Skin of body (tissue), 3 donors: Measurements from ENCODE around the gene PPARG. TPM values are rescaled to one million over a fixed set of nuclear protein-coding genes. Genes with fewer than 3 reads are reported as not detected.
A peak's percentile ranks its signal among the peaks of the same experiment; 100 is the strongest.

ENCODE experiments used
- DNase-seq: peaks from one replicate; lab custom pipeline; 2025; lab: John Stamatoyannopoulos, UW
- small RNA-seq: library from RNA; depleted of rRNA; stranded (forward); fragments of <200 nt; gene quantifications from one replicate; pipeline ENCODE3, GENCODE V24; 2014; ENCODE audit warnings: low replicate concordance
- total RNA-seq: library from RNA; depleted of rRNA; stranded (reverse); fragments of >200 nt; gene quantifications from one replicate; pipeline ENCODE4 v1.2.3, GENCODE V29; 2014

Gene PPARG
- total RNA-seq, 1 donor from 2014 or later, result 72.8 TPM

- DNase-seq, result peak; percentile 48
These were observed 191.1 kb downstream of the PPARG start for GRCh38 chr3:12479919-12480427.

DNA sequence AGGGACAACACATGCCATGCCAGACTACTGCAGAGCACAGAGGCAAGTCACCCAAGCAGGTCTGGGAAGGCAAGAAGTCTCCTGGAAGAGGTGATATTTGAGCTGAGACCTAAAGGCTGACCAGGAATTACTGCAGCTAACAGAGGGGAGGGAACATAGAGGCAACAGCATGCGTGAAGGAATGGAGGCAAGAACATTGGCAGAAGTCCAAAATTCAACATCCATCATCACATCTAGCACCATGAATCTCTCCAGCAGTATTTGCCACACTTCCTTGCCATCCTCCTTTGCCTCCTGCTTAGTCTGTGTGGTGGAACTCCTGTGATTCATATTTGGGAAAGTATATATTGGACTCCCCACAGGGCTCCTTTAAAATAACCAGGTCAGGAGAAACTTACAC, 194.5 kb downstream of the PPARG start:
- DNase-seq, result no peak

DNA sequence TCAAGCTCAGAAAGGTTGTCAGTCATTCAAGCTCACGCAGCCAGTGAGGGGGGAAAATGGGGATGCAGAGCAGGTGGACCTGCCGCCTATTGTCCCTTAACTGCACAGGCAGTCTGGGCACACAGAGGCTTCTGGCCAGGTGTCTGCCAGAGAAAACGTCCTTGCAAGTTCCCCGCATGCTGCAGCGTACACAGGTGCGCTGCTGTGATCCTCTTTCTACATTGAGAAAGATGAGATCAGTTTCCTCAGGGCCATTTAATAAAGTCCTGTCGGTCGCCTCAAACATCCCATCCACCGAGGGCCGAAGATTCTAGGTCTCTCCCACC, 195.0 kb downstream of the PPARG start:
- DNase-seq, result no peak

Small RNAs within 50 kb of the gene (small RNA-seq; reads per million reads assigned to genes)
- not detected for gene AC091492.1

Other genes with a start within 250 kb of the PPARG start
- gene TIMP4, start 130.2 kb upstream of the PPARG start, total RNA-seq, result 13.3 TPM
- gene TSEN2, start 195.4 kb downstream of the PPARG start, total RNA-seq, result 16.3 TPM